Activated naive CD4-positive, alpha-beta T cell treated with anti-CD3 and anti-CD28 coated beads for 36 hours (primary cell): ENCODE measurements around the gene TIAM2. TPM values are rescaled to one million over a fixed set of nuclear protein-coding genes. Genes with fewer than 3 reads are reported as not detected.
A peak's percentile ranks its signal among the peaks of the same experiment; 100 is the strongest.

Experiments
- CTCF ChIA-PET: fragments of 350-600 bp; sonication (Branson Sonifier 250); formaldehyde crosslinking; loops from one replicate; lab custom pipeline; 2021; ENCODE audit warnings: antibody characterized with exemption; lab: Charles Lee
- DNase-seq: peaks from one replicate; pipeline ENCODE4 v3.0.0-alpha.2; 2020
- H3K27ac Mint-ChIP-seq: one replicate; pipeline ENCODE4 v1.8.0; 2021; ENCODE audit warnings: mild to moderate bottlenecking, mixed read lengths
- H3K27me3 Mint-ChIP-seq: one replicate; pipeline ENCODE4 v1.8.0; 2021; ENCODE audit warnings: low read depth, mixed read lengths
- H3K36me3 Mint-ChIP-seq: one replicate; pipeline ENCODE4 v1.8.0; 2021; ENCODE audit warnings: low read depth, mixed read lengths
- H3K4me1 Mint-ChIP-seq: one replicate; pipeline ENCODE4 v1.8.0; 2021; ENCODE audit warnings: low read depth, mixed read lengths
- H3K4me3 Mint-ChIP-seq: one replicate; pipeline ENCODE4 v1.8.0; 2021; ENCODE audit warnings: mild to moderate bottlenecking, moderate library complexity, mixed read lengths
- H3K9me3 Mint-ChIP-seq: one replicate; pipeline ENCODE4 v1.8.0; 2021; ENCODE audit warnings: mixed read lengths
- intact Hi-C: fragments of 100-400 bp; cut with micrococcal nuclease; formaldehyde crosslinking; loops from one replicate; pipeline ENCODE4 v1.15.1; 2023
- total RNA-seq, 2 experiments: library from RNA; stranded (reverse); gene quantifications; one replicate each; pipeline ENCODE4 v1.2.3, GENCODE V29; 2021

TIAM2 gene
- total RNA-seq, 2 experiments from 2014 or later: 1.6 to 3.0 TPM

DNA sequence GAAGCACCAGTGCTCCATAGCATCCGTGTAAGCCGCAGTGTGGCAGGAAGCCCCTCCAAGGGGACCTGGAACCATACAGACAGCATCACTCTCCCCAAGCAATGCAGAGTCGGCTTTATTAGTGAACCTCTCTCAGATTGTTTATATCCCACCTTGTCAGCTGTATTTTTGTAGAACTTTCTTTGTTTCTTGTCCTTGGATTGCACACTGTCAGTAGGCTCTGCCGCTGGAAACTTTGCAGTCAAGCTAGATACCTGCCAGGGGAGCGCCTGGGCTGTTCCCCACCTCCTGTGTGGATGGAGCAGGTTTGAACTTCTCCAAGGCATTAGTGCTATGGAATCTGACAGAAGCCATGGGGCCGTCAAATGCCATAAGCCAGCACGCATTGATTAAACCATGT, 250.1 kb downstream of the TIAM2 start:
- Mint-ChIP-seq H3K9me3 (no peaks in the 10 kb centered on the region), H3K27ac (no peak overlapping the region), H3K36me3 (peaks cover 21% of the 10 kb centered on the region), H3K4me1 (no peaks in the 10 kb centered on the region), H3K27me3 (peaks cover 2% of the 10 kb centered on the region), H3K4me3 (no peak overlapping the region)
- DNase-seq: no peak
- intact Hi-C loops: loop anchor here (5.0 kb wide), 1 partner anchor 568 kb away; no protein-coding TSS in a partner anchor
- CTCF ChIA-PET: no interaction called here

DNA sequence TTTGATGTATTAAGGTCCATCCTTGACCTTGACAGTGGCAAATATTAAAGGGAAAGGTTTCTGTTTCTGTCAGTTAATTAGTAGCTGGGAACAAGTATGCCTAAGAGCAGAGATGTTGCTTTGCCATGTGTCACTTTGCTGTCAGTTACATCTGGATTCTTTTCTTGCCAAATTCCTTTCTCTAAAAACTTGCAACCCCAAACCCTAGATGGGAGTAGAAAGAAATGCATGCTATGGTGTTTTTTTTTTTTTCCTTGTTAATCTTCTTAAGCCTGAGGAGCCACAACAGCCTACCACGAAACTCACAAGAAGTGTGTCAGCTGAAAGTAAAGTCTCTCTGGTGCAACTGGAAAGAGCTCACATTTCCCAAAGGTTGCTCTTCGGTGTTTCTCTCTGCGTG, 250.7 kb downstream of the TIAM2 start:
- CTCF ChIA-PET: interaction anchor here (0.7 kb wide), 2 partner anchors 21 to 49 kb away, joined by 3 to 6 read pairs; no protein-coding TSS in a partner anchor
- H3K36me3 Mint-ChIP-seq: peaks cover 26% of the 10 kb centered on the region
- H3K9me3 Mint-ChIP-seq: no peaks in the 10 kb centered on the region
- intact Hi-C loops: loop anchor here (5.0 kb wide), 1 partner anchor 569 kb away; no protein-coding TSS in a partner anchor
- no peak overlapping the region for H3K4me3 Mint-ChIP-seq
- H3K4me1 Mint-ChIP-seq: no peaks in the 10 kb centered on the region
- no peak for DNase-seq
- H3K27me3 Mint-ChIP-seq: peaks cover 2% of the 10 kb centered on the region
- no peak overlapping the region for H3K27ac Mint-ChIP-seq

DNA sequence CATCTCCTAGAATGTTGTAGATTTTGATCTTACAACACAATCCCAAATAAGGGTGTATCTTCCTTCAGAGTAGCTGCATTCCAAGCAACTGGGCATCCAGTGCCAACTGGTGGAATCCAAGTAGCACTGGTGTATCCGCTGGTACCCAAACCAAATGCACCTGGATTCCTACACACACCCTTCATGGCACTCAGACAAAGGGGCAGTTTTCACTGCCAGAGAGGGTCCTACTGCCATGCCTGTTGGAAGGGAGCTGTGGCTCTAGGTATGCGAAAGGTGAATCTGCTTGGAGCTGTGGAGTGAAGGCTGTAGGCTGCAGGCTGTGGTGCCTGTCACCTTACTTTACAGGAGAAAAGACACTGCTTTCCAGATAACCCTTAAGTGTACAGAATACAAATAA, 251.7 kb downstream of the TIAM2 start:
- H3K36me3 Mint-ChIP-seq: peaks cover 30% of the 10 kb centered on the region
- no peak overlapping the region for H3K4me3 Mint-ChIP-seq
- CTCF ChIA-PET: interaction anchor here (2.3 kb wide), 1 partner anchor 68 kb away, joined by 26 read pairs; no protein-coding TSS in a partner anchor
- H3K9me3 Mint-ChIP-seq: no peaks in the 10 kb centered on the region
- H3K27me3 Mint-ChIP-seq: no peaks in the 10 kb centered on the region
- DNase-seq: no peak
- intact Hi-C loops: loop anchor here (5.0 kb wide), 1 partner anchor 570 kb away; no protein-coding TSS in a partner anchor
- H3K27ac Mint-ChIP-seq: no peak overlapping the region
- H3K4me1 Mint-ChIP-seq: no peaks in the 10 kb centered on the region

DNA sequence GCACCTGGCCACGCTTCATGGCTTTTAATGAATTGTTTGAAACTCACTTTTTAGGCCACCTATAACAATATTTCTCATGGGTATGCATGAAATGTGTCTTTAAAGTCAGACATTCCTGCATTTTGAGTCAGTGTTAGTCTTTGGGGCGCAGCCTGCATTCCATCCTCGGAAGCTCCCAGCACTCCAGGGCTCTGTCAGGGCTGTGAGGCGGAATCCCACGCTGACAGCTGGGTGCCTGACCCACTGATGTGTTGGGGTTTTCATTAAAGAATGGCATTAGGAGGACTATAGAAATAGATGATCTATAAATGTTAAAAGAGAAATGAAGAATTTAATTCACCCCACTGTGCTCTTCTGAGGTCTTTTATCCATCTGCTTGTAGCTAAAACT, 252.5 kb downstream of the TIAM2 start:
- Mint-ChIP-seq H3K27me3 (no peaks in the 10 kb centered on the region), H3K4me1 (no peaks in the 10 kb centered on the region), H3K9me3 (no peaks in the 10 kb centered on the region), H3K27ac (no peak overlapping the region), H3K4me3 (no peak overlapping the region), H3K36me3 (peaks cover 31% of the 10 kb centered on the region)
- CTCF ChIA-PET: interaction anchor here (0.8 to 2.3 kb wide), 5 partner anchors 20 to 324 kb away, joined by 3 to 26 read pairs (median 4); no protein-coding TSS in a partner anchor
- intact Hi-C loops: loop anchor here (1.0 to 5.0 kb wide), 3 partner anchors 70 to 570 kb away; no protein-coding TSS in a partner anchor
- no peak for DNase-seq

DNA sequence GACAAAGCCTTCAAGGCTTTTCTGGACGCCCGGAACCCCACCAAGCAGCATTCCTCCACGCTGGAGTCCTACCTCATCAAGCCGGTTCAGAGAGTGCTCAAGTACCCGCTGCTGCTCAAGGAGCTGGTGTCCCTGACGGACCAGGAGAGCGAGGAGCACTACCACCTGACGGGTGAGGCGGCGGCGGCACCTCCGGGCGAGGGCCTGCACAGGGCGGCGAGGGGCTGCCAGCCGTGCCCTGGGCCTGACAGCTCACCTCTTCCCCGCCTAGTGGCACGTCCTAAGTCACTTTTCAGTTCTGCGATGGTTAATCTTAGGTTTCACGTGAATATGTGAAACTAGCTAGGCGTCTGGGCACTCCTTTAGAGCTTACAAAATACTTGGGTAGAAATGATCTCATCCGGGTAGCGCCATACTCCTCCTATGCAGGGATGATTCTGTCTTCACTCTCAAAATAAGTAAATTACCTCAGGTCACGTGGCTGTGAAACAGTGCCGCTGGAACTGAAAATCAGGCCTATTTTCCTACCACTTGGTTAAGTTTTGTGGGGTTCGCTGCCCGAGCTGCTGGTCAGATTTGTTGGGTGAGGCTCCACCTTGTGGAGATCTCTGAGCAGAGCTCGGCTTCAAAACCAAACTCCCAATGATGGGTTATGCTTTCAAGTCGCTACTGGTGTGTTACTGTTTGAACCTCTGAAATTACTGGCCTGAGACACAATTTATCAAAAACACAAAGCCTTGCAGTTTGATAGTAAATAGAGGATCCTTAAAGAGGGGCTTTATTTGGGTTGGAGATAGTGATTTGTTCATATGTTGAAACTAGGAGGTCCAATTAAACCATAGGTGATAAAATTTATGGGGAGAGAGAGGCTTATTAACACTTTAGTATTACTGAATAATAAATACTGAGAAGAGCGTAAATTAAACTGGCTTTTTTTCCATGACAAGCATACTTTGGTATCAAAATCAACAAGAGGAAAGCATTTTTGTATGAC, 253.2 kb downstream of the TIAM2 start:
- DNase-seq: peak; percentile 46
- intact Hi-C loops: loop anchor here (1.0 to 5.0 kb wide), 3 partner anchors 71 to 571 kb away; no protein-coding TSS in a partner anchor
- no peaks in the 10 kb centered on the region for H3K9me3 Mint-ChIP-seq
- no peaks in the 10 kb centered on the region for H3K4me1 Mint-ChIP-seq
- H3K36me3 Mint-ChIP-seq: peaks cover 36% of the 10 kb centered on the region
- no peaks in the 10 kb centered on the region for H3K27me3 Mint-ChIP-seq
- H3K27ac Mint-ChIP-seq: no peak overlapping the region
- H3K4me3 Mint-ChIP-seq: no peak overlapping the region
- CTCF ChIA-PET: interaction anchor here (0.8 to 2.3 kb wide), 7 partner anchors 9 to 324 kb away, joined by 3 to 26 read pairs (median 4); no protein-coding TSS in a partner anchor

DNA sequence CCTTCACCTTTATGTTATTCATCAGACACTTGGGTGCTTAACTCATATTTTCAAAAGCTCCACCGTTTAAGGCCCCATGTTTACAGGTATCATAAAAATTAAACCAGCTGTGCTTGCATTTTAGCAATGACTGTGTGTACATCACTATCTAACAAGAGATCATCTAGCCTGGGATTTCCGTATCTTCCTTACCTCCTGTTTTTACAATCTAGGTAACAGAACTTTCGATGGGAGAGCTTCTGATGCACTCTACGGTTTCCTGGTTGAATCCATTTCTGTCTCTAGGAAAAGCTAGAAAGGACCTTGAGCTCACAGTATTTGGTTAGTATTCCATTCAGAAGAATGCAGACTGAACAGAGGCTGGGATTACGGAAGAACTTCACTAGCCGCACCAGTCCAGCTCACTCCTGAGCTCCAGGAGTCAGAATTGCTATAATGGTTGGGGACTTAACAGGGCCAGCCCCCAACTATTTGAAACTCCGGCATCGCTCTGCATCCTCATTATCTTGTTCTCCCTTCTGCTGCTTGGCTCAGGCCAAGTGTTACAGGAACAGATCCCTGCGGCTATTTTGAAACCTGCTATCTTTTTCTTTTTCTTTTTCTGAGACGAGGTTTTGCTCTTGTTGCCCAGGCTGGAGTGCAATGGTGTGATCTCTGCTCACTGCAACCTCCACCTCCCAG, 255.7 kb downstream of the TIAM2 start:
- no peak overlapping the region for H3K4me3 Mint-ChIP-seq
- CTCF ChIA-PET: interaction anchor here (0.6 to 1.7 kb wide), 8 partner anchors 8 to 480 kb away, joined by 3 to 10 read pairs (median 3); no protein-coding TSS in a partner anchor
- no peak overlapping the region for H3K27ac Mint-ChIP-seq
- no peaks in the 10 kb centered on the region for H3K27me3 Mint-ChIP-seq
- intact Hi-C loops: no loop called here
- H3K4me1 Mint-ChIP-seq: no peaks in the 10 kb centered on the region
- no peaks in the 10 kb centered on the region for H3K9me3 Mint-ChIP-seq
- DNase-seq: no peak
- H3K36me3 Mint-ChIP-seq: peaks cover 52% of the 10 kb centered on the region

DNA sequence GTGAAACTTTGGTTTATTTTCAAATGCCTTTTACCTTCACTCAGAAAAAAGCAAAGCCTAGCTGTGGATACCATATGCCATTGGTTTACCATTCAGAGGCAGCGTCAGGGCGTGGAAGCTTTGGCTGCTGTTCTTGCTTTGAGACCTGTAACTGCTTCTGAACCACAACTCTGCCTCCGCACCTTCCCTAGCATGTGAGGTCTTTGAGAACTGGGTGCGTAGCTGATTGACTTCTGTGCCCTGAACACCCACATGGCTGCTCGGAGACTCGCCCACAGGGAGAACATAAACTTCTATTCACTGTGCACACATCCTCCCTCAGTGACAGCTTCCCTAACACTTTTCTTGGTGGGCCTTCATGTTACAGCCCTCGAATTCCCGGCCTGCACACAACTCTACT, 257.5 kb downstream of the TIAM2 start:
- Mint-ChIP-seq H3K4me3 (no peak overlapping the region), H3K4me1 (no peaks in the 10 kb centered on the region), H3K9me3 (no peaks in the 10 kb centered on the region), H3K36me3 (peaks cover 48% of the 10 kb centered on the region), H3K27ac (no peak overlapping the region), H3K27me3 (no peaks in the 10 kb centered on the region)
- CTCF ChIA-PET: interaction anchor here (1.3 kb wide), 1 partner anchor 15 kb away, joined by 3 read pairs; no protein-coding TSS in a partner anchor
- DNase-seq: no peak
- intact Hi-C loops: no loop called here

DNA sequence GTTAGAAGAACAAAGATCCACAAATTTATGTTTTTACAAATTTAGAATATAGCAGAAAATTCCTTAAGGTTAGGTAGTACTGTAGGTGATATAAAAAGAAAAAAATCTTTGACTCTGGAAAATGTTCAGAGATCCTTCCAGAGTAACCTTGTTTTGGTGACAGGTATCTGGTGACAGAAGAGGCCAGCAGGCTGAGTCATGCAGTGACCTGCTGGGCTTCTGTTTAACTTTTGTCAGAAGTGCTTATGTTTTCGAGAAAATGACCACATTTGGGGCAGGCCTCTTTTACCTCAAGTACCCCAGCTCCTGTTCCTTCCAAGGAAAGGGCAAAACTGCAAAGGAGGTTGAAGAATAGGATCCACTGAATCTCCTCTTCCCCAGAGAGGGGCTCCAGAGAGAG, 258.2 kb downstream of the TIAM2 start:
- no peak overlapping the region for H3K27ac Mint-ChIP-seq
- H3K9me3 Mint-ChIP-seq: no peaks in the 10 kb centered on the region
- no peaks in the 10 kb centered on the region for H3K27me3 Mint-ChIP-seq
- no peaks in the 10 kb centered on the region for H3K4me1 Mint-ChIP-seq
- DNase-seq: no peak
- intact Hi-C loops: no loop called here
- no peak overlapping the region for H3K4me3 Mint-ChIP-seq
- CTCF ChIA-PET: interaction anchor here (1.3 kb wide), 1 partner anchor 14 kb away, joined by 3 read pairs; no protein-coding TSS in a partner anchor
- peaks cover 48% of the 10 kb centered on the region for H3K36me3 Mint-ChIP-seq

DNA sequence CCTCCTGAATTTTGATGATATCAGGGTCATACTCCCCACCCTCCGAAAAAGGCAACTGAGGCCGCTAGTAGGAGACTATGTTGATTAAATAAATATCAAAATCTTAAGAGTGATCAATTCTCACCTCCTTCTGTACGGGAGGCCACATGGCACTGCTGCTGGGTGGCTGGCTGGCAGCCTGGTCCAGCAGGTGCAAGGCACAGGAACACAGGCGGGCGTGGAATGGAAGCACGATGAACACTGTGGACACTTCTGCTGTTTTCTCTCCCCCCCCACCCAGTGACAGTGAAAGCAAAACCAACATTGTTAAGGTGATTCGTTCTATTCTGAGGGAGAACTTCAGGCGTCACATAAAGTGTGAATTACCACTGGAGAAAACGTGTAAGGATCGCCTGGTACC, 259.0 kb downstream of the TIAM2 start:
- no peak for DNase-seq
- Mint-ChIP-seq H3K36me3 (peaks cover 44% of the 10 kb centered on the region), H3K27me3 (no peaks in the 10 kb centered on the region), H3K9me3 (no peaks in the 10 kb centered on the region), H3K4me1 (no peaks in the 10 kb centered on the region), H3K27ac (no peak overlapping the region), H3K4me3 (no peak overlapping the region)
- CTCF ChIA-PET: no interaction called here
- intact Hi-C loops: no loop called here

DNA sequence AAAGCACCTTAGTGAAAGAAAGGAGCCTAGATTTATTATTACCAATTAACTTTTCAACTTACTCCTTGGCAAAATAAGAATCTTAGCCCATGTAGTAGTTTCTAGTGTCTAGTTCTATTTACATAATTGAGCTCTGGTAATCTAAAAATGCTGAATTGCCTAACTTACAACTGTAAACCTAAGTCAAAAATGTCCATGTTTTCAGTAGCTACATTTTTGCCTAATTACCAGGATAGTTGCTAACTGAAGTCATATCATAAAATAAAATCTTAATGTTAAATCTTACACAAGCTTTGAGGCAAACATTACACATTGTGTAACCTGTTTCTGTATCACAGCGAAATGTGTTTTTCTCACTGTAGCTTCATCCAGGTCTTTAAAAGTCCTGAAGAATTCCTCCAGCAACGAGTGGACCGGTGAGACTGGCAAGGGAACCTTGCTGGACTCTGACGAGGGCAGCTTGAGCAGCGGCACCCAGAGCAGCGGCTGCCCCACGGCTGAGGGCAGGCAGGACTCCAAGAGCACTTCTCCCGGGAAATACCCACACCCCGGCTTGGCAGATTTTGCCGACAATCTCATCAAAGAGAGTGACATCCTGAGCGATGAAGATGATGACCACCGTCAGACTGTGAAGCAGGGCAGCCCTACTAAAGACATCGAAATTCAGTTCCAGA, 261.1 kb downstream of the TIAM2 start:
- intact Hi-C loops: no loop called here
- peaks cover 31% of the 10 kb centered on the region for H3K36me3 Mint-ChIP-seq
- H3K4me1 Mint-ChIP-seq: peaks cover 2% of the 10 kb centered on the region
- CTCF ChIA-PET: no interaction called here
- no peaks in the 10 kb centered on the region for H3K27me3 Mint-ChIP-seq
- no peak overlapping the region for H3K4me3 Mint-ChIP-seq
- no peaks in the 10 kb centered on the region for H3K9me3 Mint-ChIP-seq
- no peak overlapping the region for H3K27ac Mint-ChIP-seq
- DNase-seq: no peak

DNA sequence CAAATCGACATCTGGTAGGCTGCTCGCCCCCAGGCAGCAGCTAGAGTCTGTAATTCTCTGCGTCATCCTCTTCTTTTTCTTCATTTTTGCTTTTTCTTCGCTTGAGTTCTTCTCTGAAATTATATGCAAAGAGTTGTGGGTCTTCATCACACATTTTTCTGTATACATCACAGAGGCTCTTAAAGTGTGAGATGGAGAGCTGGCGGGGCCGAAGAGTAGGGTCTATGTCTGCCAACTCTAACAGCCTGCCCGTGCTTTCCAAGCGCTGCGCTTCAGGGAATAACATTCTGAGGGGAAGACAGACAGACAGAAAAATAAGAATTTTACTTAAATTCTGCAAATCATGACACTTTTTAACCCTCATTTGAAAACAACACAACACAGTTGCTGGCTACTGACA, 262.7 kb downstream of the TIAM2 start:
- Mint-ChIP-seq H3K27ac (no peak overlapping the region), H3K4me1 (peaks cover 5% of the 10 kb centered on the region), H3K9me3 (no peaks in the 10 kb centered on the region), H3K27me3 (no peaks in the 10 kb centered on the region), H3K36me3 (peaks cover 35% of the 10 kb centered on the region), H3K4me3 (no peak overlapping the region)
- CTCF ChIA-PET: interaction anchor here (1.2 to 2.2 kb wide), 4 partner anchors 11 to 329 kb away, joined by 3 to 9 read pairs (median 6); no protein-coding TSS in a partner anchor
- intact Hi-C loops: no loop called here
- DNase-seq: no peak
